ENCODE data around the gene GMPS.

DNA sequence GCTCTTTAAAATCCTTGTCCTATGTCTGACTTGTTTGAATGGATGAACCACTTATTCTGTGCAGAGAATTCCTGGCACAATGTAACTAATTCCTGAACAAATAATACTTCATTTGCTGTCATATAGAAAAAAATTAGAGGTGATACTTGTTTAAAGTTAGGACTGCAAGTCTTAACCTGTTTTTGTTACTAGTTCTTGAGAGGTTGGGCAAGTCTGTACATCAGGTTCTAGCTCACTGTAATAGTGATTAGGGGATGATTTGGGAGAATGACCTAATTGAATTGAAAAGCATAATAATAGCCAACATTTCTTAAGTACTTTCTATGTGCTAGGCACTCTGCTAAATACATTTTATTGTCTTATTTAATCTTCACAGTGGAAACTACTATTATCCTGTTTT is 49.3 kb downstream of the GMPS start:
- TF ChIP-seq FOXM1 (IDR thresholded peaks at IDR 0.05; ENCODE audit: borderline replicate concordance), result no peak
- TF ChIP-seq SP1 (IDR thresholded peaks at IDR 0.05), result no peak
- TF ChIP-seq ARNT (IDR thresholded peaks at IDR 0.05), result no peak

All from HEK293T (cell line).